Left lobe of liver (tissue), 2 donors: ENCODE results near the gene TMEM125. TPM values are rescaled to one million over a fixed set of nuclear protein-coding genes. Genes with fewer than 3 reads are reported as not detected.

Source experiments
- ATAC-seq: fragments of 200-7000 bp; cut with Tn5 transposase; one replicate; pipeline ENCODE4 v1.9.1; 2020; ENCODE audit warnings: mild to moderate bottlenecking, moderate library complexity
- DNase-seq: peaks from one replicate; pipeline ENCODE4 v3.0.0-alpha.2; 2020; ENCODE audit warnings: low spot score
- total RNA-seq: library from RNA; stranded (reverse); gene quantifications from one replicate; pipeline ENCODE4 v1.2.1, GENCODE V29; 2021
- donor health status: DM: no; HTN: no; CAD: no; lungs with moderate emphysema.
- donor health status: DM: no; HTN: yes; CAD: no.

TMEM125 gene
- total RNA-seq, 1 donor from 2014 or later, result 0.45 TPM

GRCh38 chr1:43288785-43289706, 19.3 kb downstream of the TMEM125 start:
- DNase-seq (no peak), ATAC-seq (no peak)

GRCh38 chr1:43292216-43292615, 22.4 kb downstream of the TMEM125 start:
- no peak for DNase-seq
- no peak for ATAC-seq

- DNase-seq, result no peak
- no peak for ATAC-seq
These were observed 22.9 kb downstream of the TMEM125 start for GRCh38 chr1:43292679-43293078.

- no peak for ATAC-seq
- DNase-seq, result no peak
These were observed 23.4 kb downstream of the TMEM125 start for GRCh38 chr1:43293176-43293575.

- ATAC-seq, result no peak
- no peak for DNase-seq
These were observed 24.3 kb downstream of the TMEM125 start for GRCh38 chr1:43293896-43294760.

- no peak for ATAC-seq
- DNase-seq, result no peak
These were observed 25.0 kb downstream of the TMEM125 start for GRCh38 chr1:43294761-43295160.

- ATAC-seq (no peak), DNase-seq (no peak)
These were observed 26.4 kb downstream of the TMEM125 start for GRCh38 chr1:43296207-43296606.

GRCh38 chr1:43298055-43298454, 28.3 kb downstream of the TMEM125 start:
- DNase-seq (no peak), ATAC-seq (no peak)

GRCh38 chr1:43299101-43299500, 29.3 kb downstream of the TMEM125 start:
- DNase-seq (no peak), ATAC-seq (no peak)

- ATAC-seq (peak; percentile 37), DNase-seq (no peak)
These were observed 30.8 kb downstream of the TMEM125 start, which contains the start of gene TIE1 for GRCh38 chr1:43300378-43301094. TIE1 (plus strand) TSS chr1:43300982; CDS start chr1:43301072, 90 bp downstream.

GRCh38 chr1:43302201-43302600, 32.4 kb downstream of the TMEM125 start:
- DNase-seq (no peak), ATAC-seq (no peak)

- no peak for DNase-seq
- no peak for ATAC-seq
These were observed 33.1 kb downstream of the TMEM125 start for GRCh38 chr1:43302721-43303470.

GRCh38 chr1:43303471-43304313, 33.9 kb downstream of the TMEM125 start:
- DNase-seq (peak; percentile 64), ATAC-seq (peak; percentile 88)

GRCh38 chr1:43304314-43304681, 34.5 kb downstream of the TMEM125 start:
- DNase-seq, result no peak
- peak; percentile 44 for ATAC-seq

GRCh38 chr1:43304771-43305300, 35.1 kb downstream of the TMEM125 start:
- ATAC-seq, result no peak
- DNase-seq, result no peak

- DNase-seq, result no peak
- ATAC-seq, result no peak
These were observed 35.7 kb downstream of the TMEM125 start for GRCh38 chr1:43305461-43305860.

- ATAC-seq (no peak), DNase-seq (no peak)
These were observed 36.3 kb downstream of the TMEM125 start for GRCh38 chr1:43305926-43306687.

GRCh38 chr1:43306688-43307457, 37.1 kb downstream of the TMEM125 start:
- DNase-seq (no peak), ATAC-seq (peak; percentile 16)
